ENCODE data around the gene MRPL4. TPM values are rescaled to one million over a fixed set of nuclear protein-coding genes. Genes with fewer than 3 reads are reported as not detected.
"Not testable (repeated sequence)": the region's sequence is repeated elsewhere in the genome, so short reads cannot be mapped to it uniquely, and the experiment has no call there.

The MRPL4 gene
- total and polyA plus RNA-seq, 4 donors: 22.7 to 38.2 (median 26.4) TPM

- ATAC-seq (ENCODE audit: low FRiP score): no peak
- WGBS, 2 donors: 91 to 94% methylated on average over 1 of the region's 1 CpG
- Histone ChIP-seq H3K27ac (ENCODE audit: low read depth in 1 of 2, low read length in 2 of 2) (no peak overlapping the region), H3K36me3 (ENCODE audit: control insufficient read depth in 1 of 2, insufficient read depth in 2 of 2, low read length in 1 of 2) (no peaks in the 10 kb centered on the region), H3K4me1 (ENCODE audit: control insufficient read depth in 1 of 2, insufficient read depth in 2 of 2, low read length in 2 of 2) (no peaks in the 10 kb centered on the region), H3K9me3 (ENCODE audit: control insufficient read depth, low read length) (no peaks in the 10 kb centered on the region), H3K27me3 (ENCODE audit: control insufficient read depth in 1 of 2, insufficient read depth in 2 of 2, low read length in 1 of 2) (no peaks in the 10 kb centered on the region), H3K4me3 (ENCODE audit: low read length in 2 of 2) (no peak overlapping the region)
- no peak for DNase-seq
- intact Hi-C loops (cut with DNase I): no loop called here
Measured at GRCh38 chr19:10278935-10279334, 26.9 kb downstream of the MRPL4 start.

- WGBS, 2 donors: 86 to 89% methylated on average over 5 of the region's 5 CpGs
- H3K4me3 ChIP-seq (ENCODE audit: low read length in 2 of 2): no peak overlapping the region
- no peak overlapping the region for H3K27ac ChIP-seq (ENCODE audit: low read depth in 1 of 2, low read length in 2 of 2)
- no peaks in the 10 kb centered on the region for H3K4me1 ChIP-seq (ENCODE audit: control insufficient read depth in 1 of 2, insufficient read depth in 2 of 2, low read length in 2 of 2)
- ATAC-seq (ENCODE audit: low FRiP score) (no peak), DNase-seq (no peak)
- no peaks in the 10 kb centered on the region for H3K36me3 ChIP-seq (ENCODE audit: control insufficient read depth in 1 of 2, insufficient read depth in 2 of 2, low read length in 1 of 2)
- intact Hi-C loops (cut with DNase I): no loop called here
- no peaks in the 10 kb centered on the region for H3K9me3 ChIP-seq (ENCODE audit: control insufficient read depth, low read length)
- H3K27me3 ChIP-seq (ENCODE audit: control insufficient read depth in 1 of 2, insufficient read depth in 2 of 2, low read length in 1 of 2): no peaks in the 10 kb centered on the region
Measured at GRCh38 chr19:10279737-10280442, 27.9 kb downstream of the MRPL4 start.

GRCh38 chr19:10282043-10282442 is 30.0 kb downstream of the MRPL4 start:
- H3K4me1 ChIP-seq (ENCODE audit: control insufficient read depth in 1 of 2, insufficient read depth in 2 of 2, low read length in 2 of 2); DNase-seq; H3K27ac ChIP-seq (ENCODE audit: low read depth in 1 of 2, low read length in 2 of 2); H3K9me3 ChIP-seq (ENCODE audit: control insufficient read depth, low read length); intact Hi-C loops (cut with DNase I); H3K27me3 ChIP-seq (ENCODE audit: control insufficient read depth in 1 of 2, insufficient read depth in 2 of 2, low read length in 1 of 2); ATAC-seq (ENCODE audit: low FRiP score); H3K4me3 ChIP-seq (ENCODE audit: low read length in 2 of 2); H3K36me3 ChIP-seq (ENCODE audit: control insufficient read depth in 1 of 2, insufficient read depth in 2 of 2, low read length in 1 of 2): not testable (repeated sequence)
- WGBS, 2 donors: 93 to 94% methylated on average over 5 of the region's 5 CpGs

- H3K4me3 ChIP-seq (ENCODE audit: low read length in 2 of 2): no peak overlapping the region
- no peaks in the 10 kb centered on the region for H3K36me3 ChIP-seq (ENCODE audit: control insufficient read depth in 1 of 2, insufficient read depth in 2 of 2, low read length in 1 of 2)
- no peaks in the 10 kb centered on the region for H3K9me3 ChIP-seq (ENCODE audit: control insufficient read depth, low read length)
- H3K4me1 ChIP-seq (ENCODE audit: control insufficient read depth in 1 of 2, insufficient read depth in 2 of 2, low read length in 2 of 2): no peaks in the 10 kb centered on the region
- no peak for DNase-seq
- no peak overlapping the region for H3K27ac ChIP-seq (ENCODE audit: low read depth in 1 of 2, low read length in 2 of 2)
- no peak for ATAC-seq (ENCODE audit: low FRiP score)
- intact Hi-C loops (cut with DNase I): no loop called here
- WGBS, 2 donors: 75 to 76% methylated on average over 23 of the region's 23 CpGs
- no peaks in the 10 kb centered on the region for H3K27me3 ChIP-seq (ENCODE audit: control insufficient read depth in 1 of 2, insufficient read depth in 2 of 2, low read length in 1 of 2)
Measured at GRCh38 chr19:10283301-10284064, 31.5 kb downstream of the MRPL4 start.

- intact Hi-C loops (cut with DNase I): no loop called here
- 93 to 94% methylated on average over 34 of the region's 34 CpGs for WGBS, 2 donors
- DNase-seq (no peak), ATAC-seq (ENCODE audit: low FRiP score) (no peak)
- H3K27ac ChIP-seq (ENCODE audit: low read depth in 1 of 2, low read length in 2 of 2): no peak overlapping the region
- no peaks in the 10 kb centered on the region for H3K9me3 ChIP-seq (ENCODE audit: control insufficient read depth, low read length)
- no peak overlapping the region for H3K4me3 ChIP-seq (ENCODE audit: low read length in 2 of 2)
- H3K36me3 ChIP-seq (ENCODE audit: control insufficient read depth in 1 of 2, insufficient read depth in 2 of 2, low read length in 1 of 2): no peaks in the 10 kb centered on the region
- no peaks in the 10 kb centered on the region for H3K4me1 ChIP-seq (ENCODE audit: control insufficient read depth in 1 of 2, insufficient read depth in 2 of 2, low read length in 2 of 2)
- no peaks in the 10 kb centered on the region for H3K27me3 ChIP-seq (ENCODE audit: control insufficient read depth in 1 of 2, insufficient read depth in 2 of 2, low read length in 1 of 2)
Measured at GRCh38 chr19:10284065-10284959, 32.3 kb downstream of the MRPL4 start.

- no peaks in the 10 kb centered on the region for H3K27me3 ChIP-seq (ENCODE audit: control insufficient read depth in 1 of 2, insufficient read depth in 2 of 2, low read length in 1 of 2)
- H3K27ac ChIP-seq (ENCODE audit: low read depth in 1 of 2, low read length in 2 of 2): no peak overlapping the region
- ATAC-seq (ENCODE audit: low FRiP score) (no peak), DNase-seq (no peak)
- no peaks in the 10 kb centered on the region for H3K9me3 ChIP-seq (ENCODE audit: control insufficient read depth, low read length)
- H3K4me1 ChIP-seq (ENCODE audit: control insufficient read depth in 1 of 2, insufficient read depth in 2 of 2, low read length in 2 of 2): no peaks in the 10 kb centered on the region
- H3K4me3 ChIP-seq (ENCODE audit: low read length in 2 of 2): no peak overlapping the region
- intact Hi-C loops (cut with DNase I): no loop called here
- WGBS, 2 donors: 97 to 98% methylated on average over 13 of the region's 13 CpGs
- no peaks in the 10 kb centered on the region for H3K36me3 ChIP-seq (ENCODE audit: control insufficient read depth in 1 of 2, insufficient read depth in 2 of 2, low read length in 1 of 2)
Measured at GRCh38 chr19:10284960-10285278, 32.9 kb downstream of the MRPL4 start.

GRCh38 chr19:10285393-10285792 is 33.4 kb downstream of the MRPL4 start:
- no peak overlapping the region for H3K27ac ChIP-seq (ENCODE audit: low read depth in 1 of 2, low read length in 2 of 2)
- H3K36me3 ChIP-seq (ENCODE audit: control insufficient read depth in 1 of 2, insufficient read depth in 2 of 2, low read length in 1 of 2): no peaks in the 10 kb centered on the region
- 94 to 96% methylated on average over 4 of the region's 4 CpGs for WGBS, 2 donors
- DNase-seq: no peak
- H3K4me3 ChIP-seq (ENCODE audit: low read length in 2 of 2): no peak overlapping the region
- H3K9me3 ChIP-seq (ENCODE audit: control insufficient read depth, low read length): no peaks in the 10 kb centered on the region
- H3K27me3 ChIP-seq (ENCODE audit: control insufficient read depth in 1 of 2, insufficient read depth in 2 of 2, low read length in 1 of 2): no peaks in the 10 kb centered on the region
- ATAC-seq (ENCODE audit: low FRiP score): no peak
- intact Hi-C loops (cut with DNase I): no loop called here
- H3K4me1 ChIP-seq (ENCODE audit: control insufficient read depth in 1 of 2, insufficient read depth in 2 of 2, low read length in 2 of 2): no peaks in the 10 kb centered on the region

GRCh38 chr19:10286803-10287737 is 35.1 kb downstream of the MRPL4 start, which contains the start of gene ICAM4:
TSS of gene ICAM4 (plus strand) at chr19:10286955. CDS start at chr19:10287013, 58 bp downstream.
- DNase-seq: peak in 1 of 2 donors; percentile 81
- Histone ChIP-seq H3K4me3 (ENCODE audit: low read length in 2 of 2) (no peak within 1 kb of the TSS), H3K36me3 (ENCODE audit: control insufficient read depth in 1 of 2, insufficient read depth in 2 of 2, low read length in 1 of 2) (no peaks in the 10 kb centered on the region), H3K9me3 (ENCODE audit: control insufficient read depth, low read length) (no peaks in the 10 kb centered on the region), H3K4me1 (ENCODE audit: control insufficient read depth in 1 of 2, insufficient read depth in 2 of 2, low read length in 2 of 2) (no peaks in the 10 kb centered on the region), H3K27me3 (ENCODE audit: control insufficient read depth in 1 of 2, insufficient read depth in 2 of 2, low read length in 1 of 2) (no peaks in the 10 kb centered on the region), H3K27ac (ENCODE audit: low read depth in 1 of 2, low read length in 2 of 2) (no peak within 1 kb of the TSS)
- intact Hi-C loops (cut with DNase I): no loop called here
- ATAC-seq (ENCODE audit: low FRiP score): peak; percentile 67
- 3% methylated on average over 57 to 59 of the region's 59 CpGs for WGBS, 2 donors
